ENCODE data around the gene TFB1M.

GRCh38 chr6:155306958-155307357, 7.3 kb downstream of the TFB1M start:
- TF ChIP-seq ZFP36 (IDR thresholded peaks at IDR 0.05; ENCODE audit: borderline replicate concordance, partially characterized antibody) (no peak), CTCF (IDR thresholded peaks at IDR 0.05) (no peak), CEBPB (IDR thresholded peaks at IDR 0.05) (no peak), EP300 (IDR thresholded peaks at IDR 0.05) (no peak), MAX (IDR thresholded peaks at IDR 0.05) (no peak), PBX3 (IDR thresholded peaks at IDR 0.05) (no peak), BHLHE40 (IDR thresholded peaks at IDR 0.05; ENCODE audit: low read depth, low read length) (no peak), ELK1 (IDR thresholded peaks at IDR 0.05; ENCODE audit: low read depth, low read length) (no peak), USF2 (IDR thresholded peaks at IDR 0.05) (no peak), NR3C1 (IDR thresholded peaks at IDR 0.05) (no peak), POLR2AphosphoS2 (conservative IDR thresholded peaks at IDR 0.05; ENCODE audit: low read length) (no peak), POLR2A (IDR thresholded peaks at IDR 0.05; ENCODE audit: low read length) (no peak), HMGXB4 (CRISPR knock-in tag; IDR thresholded peaks at IDR 0.05; ENCODE audit: borderline replicate concordance) (no peak)

Data from A549 (cell line).